Left hindlimb (tissue), 1 donor: Measurements from ENCODE around the gene SHC3.

Experiments
- DNase-seq: peaks from one replicate; pipeline ENCODE4 v3.0.0-alpha.2; 2018

The SHC3 gene

DNA sequence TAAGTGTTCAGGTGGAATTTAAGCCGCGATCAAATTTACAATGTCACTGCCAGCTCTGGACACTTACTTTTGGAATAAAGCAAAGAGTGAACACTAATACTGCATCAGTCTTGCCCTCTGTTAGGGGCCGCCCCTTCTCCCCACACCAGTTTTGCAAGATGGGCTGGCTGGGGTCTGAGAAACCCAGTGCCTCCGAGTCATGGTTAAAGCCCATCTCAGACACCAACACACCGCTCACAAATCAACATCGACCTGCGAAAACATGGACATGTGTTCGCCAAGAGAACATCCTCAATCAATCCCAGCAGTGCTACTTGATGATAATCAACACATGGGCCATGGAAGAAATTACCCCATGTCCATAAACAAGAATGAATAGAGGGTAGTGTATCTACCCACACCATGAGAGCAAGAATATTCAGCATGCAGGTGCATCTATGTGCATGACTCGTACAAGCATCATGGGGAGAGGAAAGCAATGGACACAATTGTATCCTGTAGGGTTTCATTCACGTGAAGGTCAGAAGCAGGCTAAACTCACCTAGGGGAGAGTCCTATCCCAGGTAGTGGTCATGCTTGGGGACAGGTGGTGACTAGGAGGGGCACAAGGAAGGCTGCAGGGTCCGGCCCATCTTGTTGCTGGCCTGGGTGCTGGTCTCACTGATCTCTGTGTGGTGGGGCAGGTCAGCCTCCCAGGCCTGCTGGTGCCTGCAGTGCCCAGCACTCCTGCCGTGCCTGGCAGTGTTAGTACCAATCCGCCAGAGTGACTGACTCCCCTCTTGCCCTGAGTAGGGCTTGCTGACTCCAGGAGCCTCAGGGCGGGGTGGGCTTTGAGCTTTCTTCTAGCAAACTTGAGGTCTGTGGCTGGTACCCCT, 182.3 kb downstream of the SHC3 start:
- no peak for DNase-seq

GRCh38 chr9:88995627-88996026, 183.0 kb downstream of the SHC3 start:
- no peak for DNase-seq

DNA sequence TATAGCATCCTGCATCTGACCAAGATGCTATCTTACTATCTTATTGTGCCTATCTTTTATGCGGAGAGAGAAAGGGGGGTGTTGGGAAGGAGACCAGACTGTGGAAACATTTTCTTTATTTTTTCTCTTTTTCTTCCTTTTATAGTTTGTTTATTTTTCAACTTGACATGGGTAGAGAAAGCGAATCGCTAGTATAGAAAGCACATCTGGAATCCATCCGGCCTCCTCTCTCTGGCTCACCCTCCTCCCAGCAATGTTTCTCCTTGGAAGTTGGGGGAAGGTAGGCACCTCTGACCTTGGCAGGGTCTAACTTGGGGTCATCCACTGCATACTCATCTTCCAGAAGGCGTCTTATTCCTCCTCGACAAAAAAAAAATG, 183.4 kb downstream of the SHC3 start:
- no peak for DNase-seq

- no peak for DNase-seq
Observed at GRCh38 chr9:88994469-88995199, 184.0 kb downstream of the SHC3 start.

GRCh38 chr9:88993871-88994460, 184.7 kb downstream of the SHC3 start:
- DNase-seq, result no peak

GRCh38 chr9:88993327-88993726, 185.3 kb downstream of the SHC3 start:
- DNase-seq, result no peak

GRCh38 chr9:88992556-88992955, 186.1 kb downstream of the SHC3 start:
- no peak for DNase-seq

- peak; percentile 89 for DNase-seq
Observed at GRCh38 chr9:88991066-88992034, 187.3 kb downstream of the SHC3 start, which contains the start of gene S1PR3. S1PR3 (plus strand) TSS chr9:88991468; CDS start chr9:89001201, 9,733 bp downstream.

GRCh38 chr9:88990729-88991065, 187.9 kb downstream of the SHC3 start:
- no peak for DNase-seq

DNA sequence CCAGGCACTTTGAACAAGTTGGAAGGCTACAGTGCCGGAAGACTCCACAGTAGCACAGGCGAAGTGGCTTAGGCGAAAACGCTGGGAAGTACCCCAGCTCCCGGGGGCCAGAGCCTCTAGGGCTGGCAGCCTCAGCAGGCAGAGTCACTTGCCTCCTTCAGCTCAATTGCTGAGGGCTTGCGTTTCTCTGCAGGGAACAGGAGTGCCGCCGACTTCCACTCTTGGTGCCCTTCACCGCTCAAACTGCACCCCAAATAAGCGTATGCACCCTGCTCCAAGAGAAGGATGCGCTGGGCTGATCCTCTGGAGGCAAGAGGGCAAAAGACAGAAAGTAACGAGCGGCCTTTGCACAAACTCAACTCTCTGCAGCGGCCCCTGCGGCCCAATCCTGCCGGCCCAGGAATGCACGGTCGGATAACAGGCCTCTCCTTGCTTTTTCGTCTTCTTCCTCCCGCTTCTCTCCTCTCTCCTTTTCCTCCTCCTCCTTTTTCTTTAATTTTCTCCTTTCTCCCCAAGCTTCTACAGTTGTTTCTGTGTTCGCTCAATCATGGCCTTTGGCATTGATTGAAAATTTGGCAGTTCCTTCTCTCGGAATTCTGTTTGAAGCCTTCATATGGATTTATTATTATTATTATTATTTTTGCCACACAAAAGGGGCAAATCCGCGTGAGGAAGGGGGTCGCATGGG, 188.4 kb downstream of the SHC3 start:
- no peak for DNase-seq

GRCh38 chr9:88988796-88989641, 189.6 kb downstream of the SHC3 start:
- DNase-seq, result no peak

GRCh38 chr9:88987661-88988060, 191.0 kb downstream of the SHC3 start:
- no peak for DNase-seq

GRCh38 chr9:88986776-88987175, 191.8 kb downstream of the SHC3 start:
- DNase-seq, result no peak

DNA sequence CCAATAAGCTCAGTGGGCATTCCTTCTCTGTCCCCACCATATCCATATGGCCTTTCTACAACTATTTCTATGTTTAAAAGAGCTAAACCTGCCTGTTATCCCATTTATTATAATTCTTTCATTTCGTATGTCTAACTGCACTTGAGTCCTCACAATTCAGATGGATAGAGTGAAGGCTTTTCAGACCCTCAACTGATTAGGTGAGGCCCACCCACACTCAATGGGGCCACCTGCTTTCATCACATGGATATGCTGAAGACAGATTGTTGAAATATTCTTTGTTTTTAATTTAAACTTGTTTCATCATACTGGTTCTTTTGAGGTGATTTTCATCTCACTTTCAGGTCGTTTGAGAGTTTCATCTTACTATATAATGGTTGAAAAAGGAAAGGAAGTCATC, 193.0 kb downstream of the SHC3 start:
- DNase-seq, result no peak

GRCh38 chr9:88984543-88984883, 194.1 kb downstream of the SHC3 start:
- DNase-seq, result no peak

DNA sequence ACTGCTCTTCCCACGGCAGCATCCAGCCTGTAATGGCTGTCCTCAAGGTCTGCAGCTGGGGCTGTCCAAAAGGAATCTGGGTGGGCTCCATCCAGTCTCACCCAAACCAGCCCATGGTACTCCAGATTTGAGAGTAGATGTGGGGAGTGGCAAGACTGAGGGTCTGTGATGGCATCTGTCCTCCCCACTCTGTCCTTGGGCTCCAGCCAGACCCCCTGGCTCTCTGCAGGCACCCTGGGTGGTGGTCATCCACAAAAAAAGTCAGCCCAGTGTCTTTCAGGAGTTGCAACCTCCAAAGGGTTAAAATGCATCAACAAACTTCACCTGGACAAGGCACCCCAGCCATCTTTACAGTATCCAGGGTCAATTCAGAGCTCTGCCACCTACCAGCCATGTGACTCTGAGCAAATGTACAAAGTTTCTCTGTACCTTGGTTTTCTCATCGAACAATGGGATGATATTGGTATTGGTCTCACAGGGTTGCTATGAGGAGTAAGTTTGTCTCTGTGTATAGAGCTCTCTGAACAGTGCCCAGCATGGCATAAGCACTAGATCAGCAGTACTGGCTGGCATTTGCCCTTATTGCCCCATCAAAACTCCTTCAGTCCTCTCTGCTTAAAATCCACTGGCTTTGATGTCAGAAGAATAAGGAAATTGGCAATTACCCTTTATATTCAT, 194.6 kb downstream of the SHC3 start:
- no peak for DNase-seq

GRCh38 chr9:88980740-88981203, 197.8 kb downstream of the SHC3 start:
- DNase-seq, result no peak

DNA sequence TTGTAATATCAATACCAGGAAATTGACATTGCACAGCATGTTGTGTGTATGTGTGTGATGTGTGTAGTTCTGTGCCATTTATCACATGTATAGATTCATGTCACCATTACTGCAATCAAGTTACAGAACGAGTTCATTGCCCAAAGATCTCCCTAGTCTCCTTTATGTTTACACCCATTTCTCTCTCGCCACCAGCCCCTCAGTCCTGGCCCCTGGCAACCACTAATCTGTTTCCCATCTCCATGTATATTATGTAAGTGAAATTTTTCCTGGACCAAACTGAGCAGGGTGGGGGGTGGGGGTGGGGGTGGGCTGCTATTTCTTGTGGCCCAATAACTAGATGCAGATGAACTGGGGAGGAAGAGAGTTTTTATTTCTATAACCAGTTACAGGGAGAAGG, 198.8 kb downstream of the SHC3 start:
- no peak for DNase-seq

GRCh38 chr9:88979021-88979420, 199.6 kb downstream of the SHC3 start:
- no peak for DNase-seq

DNA sequence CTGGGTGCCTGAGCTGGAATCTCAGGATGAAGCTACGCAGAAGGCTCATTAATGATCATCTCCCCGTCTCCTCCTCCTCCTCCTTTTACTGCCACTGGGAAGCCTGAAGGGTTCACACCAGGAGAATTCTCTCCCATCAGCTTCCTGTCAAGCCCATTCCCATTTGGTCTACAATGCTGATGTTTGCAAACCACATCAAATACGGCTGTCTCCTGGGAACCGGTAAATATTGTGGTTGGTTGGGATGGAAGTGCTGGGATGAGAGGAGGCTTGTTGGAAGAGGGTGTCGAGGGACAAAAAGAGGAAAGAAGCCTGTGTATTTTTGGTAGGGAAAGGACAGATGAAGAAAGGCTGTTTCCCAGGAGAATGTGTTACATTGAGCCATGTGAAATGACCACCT, 200.6 kb downstream of the SHC3 start:
- no peak for DNase-seq

GRCh38 chr9:88976890-88977257, 201.7 kb downstream of the SHC3 start:
- no peak for DNase-seq
